GM12878 (cell line): Measurements from ENCODE around the gene CLNK. TPM values are rescaled to one million over a fixed set of nuclear protein-coding genes. Genes with fewer than 3 reads are reported as not detected.
A peak's percentile ranks its signal among the peaks of the same experiment; 100 is the strongest.

Experiments used
- ATAC-seq: fragments of 200-7000 bp; cut with Tn5 transposase; 3 replicates; pipeline ENCODE4 v1.9.1; 2020; ENCODE audit warnings: mild to moderate bottlenecking, moderate library complexity
- BruUV-seq: library from RNA; stranded (reverse); fragments of 400-500 nt; replicated peaks from 2 replicates; lab custom pipeline; 2021; lab: Mats Ljungman, UMichigan
- CTCF ChIA-PET: fragments of 300-600 bp; sonication (Branson Sonifier 250); formaldehyde crosslinking; extraction: SDS; loops from one replicate; lab custom pipeline; 2021; ENCODE audit warnings: inconsistent platforms; lab: Yijun Ruan, JAX
- POLR2A ChIA-PET: fragments of 350-600 bp; formaldehyde crosslinking; extraction: SDS; loops from one replicate; lab custom pipeline; 2021; ENCODE audit warnings: inconsistent platforms; lab: Charles Lee
- RAD21 ChIA-PET: fragments of 300-600 bp; sonication (Branson Sonifier 250); formaldehyde crosslinking; loops from one replicate; lab custom pipeline; 2023; ENCODE audit warnings: antibody characterized with exemption; ENCODE audit not compliant: unreplicated experiment; lab: Charles Lee
- SMC1A ChIA-PET: fragments of 300-600 bp; sonication (Branson Sonifier 250); formaldehyde crosslinking; loops from one replicate; lab custom pipeline; 2023; ENCODE audit not compliant: unreplicated experiment, uncharacterized antibody; lab: Charles Lee
- DNase-seq: peaks from one replicate; pipeline ENCODE4 v3.0.0-alpha.2; 2011; ENCODE audit warnings: low read depth, low spot score
- FAIRE-seq: peaks from 3 replicates; lab custom pipeline; 2011; peaks lifted over from hg19 to GRCh38; lab: Jason Lieb, UNC
- H2AFZ ChIP-seq: 2 replicates; pipeline ENCODE4 v1.6.0; 2011; ENCODE audit warnings: low read depth, low read length, control low read depth; ENCODE audit not compliant: control insufficient read depth
- H3K27ac ChIP-seq: 2 replicates; pipeline ENCODE4 v1.5.1; 2011; ENCODE audit warnings: control low read depth; ENCODE audit not compliant: control insufficient read depth, insufficient read depth
- H3K27me3 ChIP-seq, 2 experiments: replicated peaks in 1 of 2; 2 replicates each; pipeline versions ENCODE4 v1.6.0 to v1.6.1; 2011; ENCODE audit warnings: low read length in 1 of 2; ENCODE audit not compliant: control insufficient read depth in 2 of 2, insufficient read depth in 2 of 2
- H3K36me3 ChIP-seq, 2 experiments: 2 replicates each; pipeline ENCODE4 v1.5.1; 2011; ENCODE audit warnings: low read length in 1 of 2; ENCODE audit not compliant: control insufficient read depth in 2 of 2, insufficient read depth in 2 of 2
- H3K4me1 ChIP-seq: 2 replicates; pipeline ENCODE4 v1.6.1; 2011; ENCODE audit warnings: mild to moderate bottlenecking, low read length, moderate library complexity, mixed read lengths; ENCODE audit not compliant: control insufficient read depth, insufficient read depth
- H3K4me2 ChIP-seq: 2 replicates; pipeline ENCODE4 v1.6.0; 2011; ENCODE audit warnings: control low read depth; ENCODE audit not compliant: control insufficient read depth, insufficient read depth
- H3K4me3 ChIP-seq: fragments of 200-600 bp; sonication (generic); 2 replicates; pipeline ENCODE4 v1.5.1; 2016
- H3K79me2 ChIP-seq: 2 replicates; pipeline ENCODE4 v1.6.0; 2011; ENCODE audit warnings: low read length; ENCODE audit not compliant: control insufficient read depth, insufficient read depth
- H3K9ac ChIP-seq: 2 replicates; pipeline ENCODE4 v1.8.0; 2011; ENCODE audit warnings: low read length, control low read depth, mixed read lengths; ENCODE audit not compliant: control insufficient read depth, insufficient read depth
- H3K9me3 ChIP-seq: replicated peaks from 3 replicates; pipeline ENCODE4 v1.5.1; 2011; ENCODE audit warnings: mild to moderate bottlenecking, low read length; ENCODE audit not compliant: control insufficient read depth, insufficient read depth
- H4K20me1 ChIP-seq: 2 replicates; pipeline ENCODE4 v1.6.0; 2011; ENCODE audit not compliant: control insufficient read depth, insufficient read depth
- BCL11A ChIP-seq: IDR thresholded peaks from 2 replicates; pipeline ENCODE4 v1.6.1; 2011; ENCODE audit warnings: low read depth, low read length
- BHLHE40 ChIP-seq, 2 experiments: fragments of 450-650 bp in 1 of 2; IDR thresholded peaks; 2 replicates each; pipeline ENCODE4 v1.6.1; 2011 to 2017; ENCODE audit warnings: low read depth in 2 of 2, borderline replicate concordance in 1 of 2, improper control_type of control experiment in 1 of 2, low read length in 1 of 2, mild to moderate bottlenecking in 1 of 2
- CHD2 ChIP-seq: IDR thresholded peaks from 2 replicates; pipeline ENCODE4 v1.6.1; 2011; ENCODE audit warnings: low read depth, low read length, improper control_type of control experiment, borderline replicate concordance
- CREB1 ChIP-seq: IDR thresholded peaks from 2 replicates; pipeline ENCODE4 v1.6.1; 2012; ENCODE audit warnings: low read depth, mild to moderate bottlenecking, inconsistent platforms
- DPF2 ChIP-seq: fragments of 450-650 bp; IDR thresholded peaks from 2 replicates; pipeline ENCODE4 v1.6.1; 2017; ENCODE audit warnings: mild to moderate bottlenecking
- GATAD2B ChIP-seq: fragments of 450-650 bp; conservative IDR thresholded peaks from 2 replicates; pipeline ENCODE4 v1.6.1; 2017; ENCODE audit warnings: low read depth, mild to moderate bottlenecking, moderate library complexity
- HSF1 ChIP-seq: fragments of 150-350 bp; IDR thresholded peaks from 2 replicates; pipeline ENCODE4 v1.6.1; 2014; ENCODE audit warnings: mild to moderate bottlenecking, low read depth, low read length
- IRF4 ChIP-seq: IDR thresholded peaks from 2 replicates; pipeline ENCODE4 v1.6.1; 2011; ENCODE audit warnings: low read depth, low read length
- JUNB ChIP-seq: IDR thresholded peaks from 2 replicates; pipeline ENCODE4 v1.6.1; 2016; ENCODE audit warnings: antibody characterized with exemption, mild to moderate bottlenecking
- MEF2A ChIP-seq: IDR thresholded peaks from 2 replicates; pipeline ENCODE4 v1.6.1; 2011; ENCODE audit warnings: low read depth, mild to moderate bottlenecking, low read length, moderate library complexity; ENCODE audit not compliant: insufficient read depth
- MTA3 ChIP-seq: IDR thresholded peaks from 2 replicates; pipeline ENCODE4 v1.6.1; 2012; ENCODE audit warnings: low read length, inconsistent platforms, borderline replicate concordance
- PAX5 ChIP-seq: IDR thresholded peaks from 2 replicates; pipeline ENCODE4 v1.6.1; 2011; ENCODE audit warnings: low read depth, low read length, borderline replicate concordance
- PBX3 ChIP-seq: IDR thresholded peaks from 2 replicates; pipeline ENCODE4 v1.6.1; 2011; ENCODE audit warnings: mild to moderate bottlenecking, low read depth, low read length, moderate library complexity; ENCODE audit not compliant: insufficient replicate concordance
- POLR2AphosphoS5 ChIP-seq: IDR thresholded peaks from 2 replicates; pipeline ENCODE4 v1.6.1; 2011; ENCODE audit warnings: mild to moderate bottlenecking, low read length, inconsistent platforms
- POU2F2 ChIP-seq: IDR thresholded peaks from 3 replicates; pipeline ENCODE4 v1.6.1; 2011; ENCODE audit warnings: low read depth, mild to moderate bottlenecking, low read length, borderline replicate concordance
- RCOR1 ChIP-seq: conservative IDR thresholded peaks from 2 replicates; pipeline ENCODE4 v1.6.1; 2012; ENCODE audit warnings: low read depth, low read length, improper control_type of control experiment
- RUNX3 ChIP-seq: IDR thresholded peaks from 2 replicates; pipeline ENCODE4 v1.6.1; 2012; ENCODE audit warnings: low read length, inconsistent platforms
- SMAD1 ChIP-seq: fragments of 450-650 bp; IDR thresholded peaks from 2 replicates; pipeline ENCODE4 v1.6.1; 2018; ENCODE audit warnings: mild to moderate bottlenecking, low read depth; ENCODE audit not compliant: partially characterized antibody
- SMC3 ChIP-seq: IDR thresholded peaks from 2 replicates; pipeline ENCODE4 v1.6.1; 2011; ENCODE audit warnings: low read length, improper control_type of control experiment, borderline replicate concordance
- TCF7 ChIP-seq: IDR thresholded peaks from 2 replicates; pipeline ENCODE4 v1.6.1; 2014; ENCODE audit warnings: antibody characterized with exemption, borderline replicate concordance
- YY1 ChIP-seq: IDR thresholded peaks from 2 replicates; pipeline ENCODE4 v1.6.1; 2011; ENCODE audit warnings: low read depth, mild to moderate bottlenecking, low read length
- ZNF274 ChIP-seq: IDR thresholded peaks from one replicate; pipeline ENCODE4 v1.8.0; 2011; ENCODE audit not compliant: insufficient read length, insufficient read depth
- WGBS: methylation state at CpG from one replicate; pipeline ENCODE4 v1.1.6; 2016; ENCODE audit warnings: low lambda C conversion rate; ENCODE audit not compliant: insufficient replicate concordance, insufficient coverage; ENCODE audit errors: missing lambda C conversion rate; 5-methylcytosine and 5-hydroxymethylcytosine counted together
- in situ Hi-C: fragments of 300-500 bp; cut with MboI; formaldehyde crosslinking; loops from 9 replicates; pipeline ENCODE4 v1.14.3; 2018; ENCODE audit warnings: mixed read lengths
- intact Hi-C: fragments of 100-400 bp; cut with micrococcal nuclease; formaldehyde crosslinking; loops from one replicate; pipeline ENCODE4 v1.14.2; 2022; ENCODE audit not compliant: unreplicated experiment
- polyA plus RNA-seq, 11 experiments: library from polyadenylated mRNA; depleted of rRNA in 4 of 11; unstranded in 6 of 11; stranded (reverse) in 5 of 11; fragments of >200 nt; fragmentation: Nextera tagmentation in 4 of 11; fragmentation: Illumina TruSeq in 1 of 11; extraction: Ambion mirVana in 4 of 11; extraction: Trizol in 1 of 11; gene quantifications; 1 replicate in 1 of 11; 2 replicates in 10 of 11; pipeline versions ENCODE4 v1.2.1 to v1.2.3, GENCODE V29; 2011 to 2016; ENCODE audit warnings: inconsistent platforms in 2 of 11, missing spikeins in 2 of 11, low read depth in 1 of 11
- total RNA-seq, 4 experiments: library from RNA; depleted of rRNA in 3 of 4; stranded (reverse); fragments of >200 nt in 3 of 4; fragmentation: Illumina TruSeq in 1 of 4; extraction: Trizol in 1 of 4; gene quantifications; 2 replicates each; pipeline versions ENCODE4 v1.2.1 to v1.2.3, GENCODE V29; 2013 to 2021

The CLNK gene
- total and polyA plus RNA-seq, 10 of the 15 experiments (the other 5 are each of a cell fraction or from before 2014, with no cell fraction given): 2.1 to 14.3 (median 2.7) TPM

GRCh38 chr4:10732235-10732913 is 47.8 kb upstream of the CLNK start:
- peaks cover 53% of the 10 kb centered on the region for H3K4me1 ChIP-seq
- in situ Hi-C loops (no loop called here), intact Hi-C loops (loop anchor here (5.0 to 10.0 kb wide), 5 partner anchors 60 to 728 kb away; no protein-coding TSS in a partner anchor)
- H3K9me3 ChIP-seq: no peaks in the 10 kb centered on the region; the same call in 2 of the 3 replicates
- FAIRE-seq (no peak), ATAC-seq (peak; percentile 47), DNase-seq (peak; percentile 83)
- ChIA-PET CTCF (interaction anchor here (0.9 to 2.5 kb wide), 6 partner anchors 10 to 74 kb away, joined by 3 to 23 read pairs (median 4); no protein-coding TSS in a partner anchor), SMC1A (interaction anchor here (0.6 to 6.9 kb wide), 25 partner anchors 9 to 368 kb away, joined by 3 to 95 read pairs (median 4); partner anchors contain the start of gene CLNK), POLR2A (interaction anchor here (0.6 to 1.9 kb wide), 9 partner anchors 10 to 725 kb away, joined by 3 to 11 read pairs (median 3); no protein-coding TSS in a partner anchor), RAD21 (interaction anchor here (0.7 to 3.7 kb wide), 20 partner anchors 8 to 110 kb away, joined by 3 to 48 read pairs (median 4); no protein-coding TSS in a partner anchor)
- H3K27me3 ChIP-seq: no peaks in the 10 kb centered on the region
- peak overlapping the region; percentile 89 for H3K27ac ChIP-seq
- peak overlapping the region; percentile 45 for H3K4me2 ChIP-seq
- no peaks in the 10 kb centered on the region for H3K36me3 ChIP-seq
- no peak overlapping the region for H3K4me3 ChIP-seq
- H4K20me1 ChIP-seq: no peaks in the 10 kb centered on the region
- WGBS: 6% methylated on average over 3 of the region's 3 CpGs
- peak overlapping the region; percentile 41 for H2AFZ ChIP-seq
- BruUV-seq: no TSS peak
- H3K79me2 ChIP-seq: no peaks in the 10 kb centered on the region
- peak overlapping the region; percentile 33 for H3K9ac ChIP-seq
- TF ChIP-seq SMC3 (peak; percentile 27), BCL11A (peak; percentile 82), TCF7 (peak; percentile 28; the same call in 1 of the 2 replicates), POU2F2 (0 out of 3 replicates have a peak, but pooled peaks have one; percentile 14), DPF2 (peak; percentile 21; the same call in 1 of the 2 replicates), CHD2 (0 out of 2 replicates have a peak, but pooled peaks have one; percentile 30), ZNF274 (no peak), GATAD2B (peak; percentile 17; the same call in 1 of the 2 replicates), JUNB (peak; percentile 88), BHLHE40 (IDR thresholded peaks at IDR 0.05; ENCODE audit: borderline replicate concordance in 1 of 2, low read depth in 2 of 2, low read length in 1 of 2) (peak in 1 of 2 experiments; percentile 3; a peak in 2 of 4 replicates), CREB1 (peak; percentile 51; the same call in 1 of the 2 replicates), IRF4 (0 out of 2 replicates have a peak, but pooled peaks have one; percentile 51), MEF2A (peak; percentile 45; the same call in 1 of the 2 replicates), HSF1 (no peak), RCOR1 (no peak), PBX3 (no peak), YY1 (no peak), MTA3 (peak; percentile 76; the same call in 1 of the 2 replicates), RUNX3 (peak; percentile 97), POLR2AphosphoS5 (peak; percentile 69), PAX5 (peak; percentile 74; the same call in 1 of the 2 replicates), SMAD1 (no peak)
